Umbilical cord (tissue), 2 donors: Measurements from ENCODE around the gene TMEM169. TPM values are rescaled to one million over a fixed set of nuclear protein-coding genes. Genes with fewer than 3 reads are reported as not detected.
"Not testable (repeated sequence)": the region's sequence is repeated elsewhere in the genome, so short reads cannot be mapped to it uniquely, and the experiment has no call there.

ENCODE experiments used
- DNase-seq: peaks from one replicate; pipeline ENCODE4 v3.0.0-alpha.2; 2015; ENCODE audit warnings: low spot score
- total RNA-seq: library from RNA; depleted of rRNA; stranded (reverse); fragments of >200 nt; gene quantifications from one replicate; pipeline ENCODE4 v1.2.3, GENCODE V29; 2014; ENCODE audit warnings: low replicate concordance; ENCODE audit not compliant: insufficient read depth

Gene TMEM169
- total RNA-seq, 1 donor from 2014 or later = 0.48 TPM

- DNase-seq = no peak
Measured at GRCh38 chr2:216071111-216071851, 10.4 kb upstream of the TMEM169 start.

- DNase-seq = no peak
Measured at GRCh38 chr2:216072473-216072872, 9.2 kb upstream of the TMEM169 start.

DNA sequence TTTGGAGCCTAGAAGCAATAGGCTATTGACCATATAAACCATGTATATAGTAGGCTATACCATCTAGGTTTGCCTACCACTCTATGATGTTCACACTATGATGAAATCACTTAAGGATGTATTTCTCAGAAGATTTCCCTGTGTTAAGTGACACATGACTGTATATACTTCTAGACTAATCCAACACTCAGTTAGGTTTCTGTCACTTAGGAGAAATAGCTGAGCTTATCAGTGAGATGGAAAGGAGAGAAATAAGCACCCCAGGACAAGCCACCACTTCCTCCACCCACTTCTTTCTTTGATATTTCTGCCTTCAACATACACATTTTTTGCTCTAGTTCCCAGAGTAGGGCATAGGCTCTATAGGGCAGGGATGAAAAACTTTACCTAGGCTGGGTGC lies 7.9 kb upstream of the TMEM169 start:
- DNase-seq = no peak

GRCh38 chr2:216074380-216074779 lies 7.3 kb upstream of the TMEM169 start:
- no peak for DNase-seq

GRCh38 chr2:216074794-216075193 lies 6.9 kb upstream of the TMEM169 start:
- no peak for DNase-seq

GRCh38 chr2:216075510-216076485 lies 5.9 kb upstream of the TMEM169 start:
- DNase-seq = no peak

- no peak for DNase-seq
Measured at GRCh38 chr2:216078776-216079175, 2.9 kb upstream of the TMEM169 start.

- DNase-seq = not testable (repeated sequence)
Measured at GRCh38 chr2:216080048-216080447, 1.7 kb upstream of the TMEM169 start.

DNA sequence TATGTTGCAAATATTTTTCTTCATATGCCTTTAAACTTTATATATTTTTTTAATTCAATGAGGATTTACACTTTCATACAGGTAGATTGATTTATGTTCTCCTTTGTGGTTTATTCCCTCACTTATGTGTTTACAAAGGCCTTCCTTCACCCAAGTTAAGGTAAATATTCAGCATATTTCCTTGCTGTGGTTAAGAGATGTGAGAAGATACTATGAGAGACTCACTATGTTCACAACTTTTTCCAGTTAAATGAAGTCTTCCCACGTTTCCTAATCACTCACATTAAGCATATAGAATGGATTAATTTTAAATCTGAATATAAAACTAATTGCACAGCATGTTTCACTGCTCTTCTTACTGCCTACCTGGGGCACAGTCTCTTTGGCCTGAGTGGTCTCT lies 707 bp upstream of the TMEM169 start:
- no peak for DNase-seq

DNA sequence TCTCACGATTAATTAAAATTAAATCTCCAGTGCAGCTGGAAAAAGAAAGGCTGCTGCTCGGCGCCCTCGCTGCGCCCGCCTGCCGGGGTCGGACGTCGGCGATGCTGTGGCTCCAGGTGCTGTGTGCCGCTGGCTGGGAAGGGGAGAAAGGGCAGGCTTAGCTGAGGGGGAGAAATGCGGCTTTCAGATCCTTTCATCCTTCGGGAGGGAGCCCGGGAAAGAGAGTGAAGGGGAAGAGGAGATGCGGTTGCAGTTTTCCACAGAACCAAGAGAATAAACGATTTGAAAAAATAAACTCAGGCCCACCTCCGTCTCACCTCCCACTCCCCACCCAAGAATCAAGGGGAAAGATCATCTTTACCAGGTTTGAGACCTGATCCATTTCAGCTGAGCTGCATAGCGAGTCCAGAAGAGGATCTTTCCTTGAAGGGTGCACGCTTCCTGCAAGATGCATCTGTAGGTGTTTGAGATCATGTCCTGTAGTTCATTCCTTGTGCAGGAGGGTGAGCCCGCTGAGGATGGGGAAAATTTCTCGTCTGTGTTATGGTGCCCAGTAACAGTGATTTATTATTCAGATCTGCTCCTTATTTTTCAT lies 495 bp downstream of the TMEM169 start:
- no peak for DNase-seq

DNA sequence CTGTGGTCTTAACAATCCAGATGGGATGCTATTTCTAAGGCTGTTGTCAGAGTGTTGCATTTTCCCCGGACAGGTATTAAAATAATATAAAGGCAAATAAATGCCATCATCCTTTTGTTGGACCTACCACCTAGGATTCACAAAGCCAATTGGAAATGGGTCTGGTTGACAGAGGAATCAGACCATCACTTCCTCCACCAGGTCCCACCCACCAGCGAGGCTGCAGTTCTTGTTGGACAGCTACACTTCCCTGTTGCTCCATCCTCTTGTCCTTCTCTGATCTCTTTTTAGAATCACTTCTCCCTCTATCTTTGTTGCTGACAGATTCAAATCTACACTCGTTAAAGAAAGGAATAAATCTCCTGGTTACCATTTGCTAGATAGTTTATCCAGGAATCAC lies 1.1 kb downstream of the TMEM169 start:
- DNase-seq = no peak

DNA sequence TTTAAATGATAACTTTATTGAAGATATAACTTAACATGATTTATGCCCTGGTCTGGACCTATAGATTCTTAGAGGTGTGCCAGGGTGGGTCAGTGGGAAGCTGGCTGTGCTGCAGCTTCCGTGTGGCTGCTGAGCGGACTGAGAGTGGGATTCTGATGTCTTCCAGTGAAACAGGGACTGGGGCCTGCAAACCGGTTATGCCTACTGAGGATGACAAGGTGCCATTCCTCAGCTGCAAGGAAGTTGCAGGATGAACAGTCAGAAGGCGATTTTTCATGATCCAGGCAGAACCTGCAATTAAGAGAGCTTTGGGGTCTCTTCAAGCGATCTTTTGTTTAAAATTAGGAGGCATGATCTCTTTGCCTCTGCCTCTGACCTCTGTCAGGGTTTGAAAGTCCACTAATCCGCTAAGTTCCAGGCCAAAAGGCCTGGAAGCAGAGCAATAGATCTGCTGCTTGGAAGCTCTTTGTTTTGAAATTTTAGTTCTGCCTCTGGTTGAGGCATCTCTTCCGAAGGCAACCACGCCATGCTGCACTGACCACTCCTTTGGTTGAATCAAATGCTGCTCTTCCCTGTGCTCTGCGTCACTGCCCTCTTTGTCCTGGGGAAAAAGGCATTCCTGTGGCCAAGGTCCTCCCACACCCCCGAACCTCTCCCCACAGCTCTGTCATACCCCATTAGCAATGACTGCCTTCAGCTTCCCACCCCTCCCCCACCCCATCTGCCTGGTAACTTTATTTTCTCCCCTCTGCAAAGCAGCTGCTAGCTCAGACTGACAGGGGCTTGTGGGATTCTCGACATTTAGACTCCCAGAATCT lies 2.0 kb downstream of the TMEM169 start:
- DNase-seq = no peak

GRCh38 chr2:216084547-216084946 lies 2.8 kb downstream of the TMEM169 start:
- no peak for DNase-seq

- DNase-seq = no peak
Measured at GRCh38 chr2:216086207-216086893, 4.6 kb downstream of the TMEM169 start.

GRCh38 chr2:216090369-216090786 lies 8.7 kb downstream of the TMEM169 start:
- no peak for DNase-seq

DNA sequence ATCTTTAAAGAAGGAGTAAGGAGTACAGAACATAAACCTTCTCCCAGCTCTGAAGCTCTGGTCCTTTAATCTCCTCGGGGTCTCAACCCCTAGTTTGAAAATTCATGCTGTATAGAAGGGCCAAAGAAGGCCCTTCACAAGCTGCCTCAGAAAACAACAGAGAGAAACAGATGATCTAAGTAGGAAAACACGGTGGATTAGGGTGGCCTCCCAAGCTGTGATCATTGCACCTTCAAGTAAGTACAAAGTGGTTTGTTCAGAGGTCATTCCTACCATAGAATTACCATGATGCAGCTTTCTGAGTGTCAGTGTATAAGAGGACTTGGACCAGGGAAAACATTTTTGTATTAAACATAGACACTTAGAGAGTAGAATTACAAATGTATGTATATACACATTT lies 10.9 kb downstream of the TMEM169 start:
- DNase-seq = no peak

GRCh38 chr2:216094701-216095100 lies 13.0 kb downstream of the TMEM169 start:
- DNase-seq = no peak

DNA sequence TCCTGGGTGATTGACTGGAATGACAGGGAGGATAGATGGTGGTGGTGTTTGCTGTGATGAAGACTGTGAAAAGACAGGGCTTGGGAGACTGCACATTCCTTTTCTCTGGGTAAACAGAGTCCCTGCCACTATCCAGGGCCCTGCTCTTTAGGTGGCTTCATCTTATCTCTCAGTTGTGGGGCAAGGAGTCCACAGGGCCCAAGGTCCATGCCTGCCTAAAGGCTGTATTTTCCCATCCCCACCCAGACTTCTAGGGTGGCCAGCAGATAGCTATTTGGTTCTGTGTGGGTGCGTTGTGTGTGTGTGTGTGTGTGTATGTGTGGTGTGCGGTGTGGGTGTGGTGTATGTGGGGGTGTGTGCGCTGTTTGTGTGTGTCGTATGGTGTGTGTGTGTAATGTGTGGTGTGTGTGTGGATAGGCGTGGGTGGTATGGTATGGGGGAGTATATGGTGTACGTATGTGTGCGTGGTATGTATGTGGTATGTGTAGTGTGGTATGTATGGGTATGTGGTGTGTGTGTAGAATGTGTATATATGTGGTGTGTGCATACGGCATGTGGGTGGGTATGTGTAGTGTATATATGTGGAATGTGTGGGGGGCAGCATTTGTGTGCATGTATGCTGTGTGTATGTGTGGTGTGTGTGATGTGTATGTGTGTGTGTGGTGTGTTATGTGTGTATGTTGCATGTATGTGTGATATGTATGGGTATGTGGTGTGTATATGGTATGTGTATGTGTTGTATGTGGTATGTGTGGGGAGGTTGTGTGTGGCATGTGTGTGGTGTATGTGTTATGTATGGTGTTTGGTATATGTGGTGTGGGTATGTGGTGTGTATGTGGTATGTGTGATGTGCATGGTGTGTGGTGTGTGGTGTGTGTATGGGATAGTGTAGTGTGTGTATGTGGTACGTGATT lies 17.0 kb downstream of the TMEM169 start:
- no peak for DNase-seq

- DNase-seq = no peak
Measured at GRCh38 chr2:216101109-216101508, 19.4 kb downstream of the TMEM169 start.

DNA sequence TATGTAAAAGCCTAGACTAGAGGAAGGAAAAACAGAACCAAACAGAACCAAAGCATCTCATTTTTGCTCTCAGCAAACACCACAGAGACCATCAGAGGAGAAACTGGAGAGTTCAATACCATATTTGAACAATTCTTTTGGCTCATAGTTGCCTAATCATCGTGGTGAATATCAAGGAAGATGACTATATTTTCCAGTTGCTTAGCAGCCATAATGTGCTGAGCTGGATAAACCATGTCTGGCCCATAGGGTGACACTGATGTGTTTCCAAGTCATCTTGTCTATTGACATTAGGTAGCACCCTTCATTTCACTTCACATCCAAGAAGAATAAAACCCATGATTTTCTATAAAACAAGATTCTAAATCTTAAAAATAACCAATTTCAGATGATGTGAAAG lies 21.5 kb downstream of the TMEM169 start:
- DNase-seq = no peak
